IMR-90 (cell line): ENCODE data around the gene UBE2L3. TPM values are rescaled to one million over a fixed set of nuclear protein-coding genes. Genes with fewer than 3 reads are reported as not detected.

Experiments used
- ATAC-seq: fragments of 200-7000 bp; cut with Tn5 transposase; 2 replicates; pipeline ENCODE4 v1.9.1; 2020; ENCODE audit warnings: low read depth, mild to moderate bottlenecking, moderate library complexity
- BruUV-seq: library from RNA; stranded (reverse); fragments of 400-500 nt; replicated peaks from 2 replicates; lab custom pipeline; 2021; lab: Mats Ljungman, UMichigan
- CTCF ChIA-PET: fragments of 300-600 bp; formaldehyde crosslinking; extraction: SDS; loops from one replicate; lab custom pipeline; 2021; ENCODE audit warnings: antibody characterized with exemption; lab: Yijun Ruan, JAX
- POLR2A ChIA-PET: fragments of 300-600 bp; sonication (Branson Sonifier 250); formaldehyde crosslinking; loops from one replicate; lab custom pipeline; 2022; ENCODE audit warnings: antibody characterized with exemption; ENCODE audit not compliant: unreplicated experiment; lab: Charles Lee
- DNase-seq: peaks from one replicate; pipeline ENCODE4 v3.0.0; 2013
- H2AFZ ChIP-seq: replicated peaks from 2 replicates; pipeline ENCODE3; 2013; ENCODE audit warnings: low read length, mild to moderate bottlenecking; ENCODE audit not compliant: poor library complexity
- H2AK5ac ChIP-seq: 2 replicates; pipeline ENCODE4 v1.6.1; 2013; ENCODE audit warnings: low read depth, low read length, inconsistent platforms
- H2AK9ac ChIP-seq: replicated peaks from 2 replicates; pipeline ENCODE3; 2013; ENCODE audit warnings: mild to moderate bottlenecking, low read depth, low read length, moderate library complexity; ENCODE audit not compliant: poor library complexity
- H2BK120ac ChIP-seq: 2 replicates; pipeline ENCODE4 v1.6.1; 2013; ENCODE audit warnings: low read depth, low read length, inconsistent platforms
- H2BK15ac ChIP-seq: 3 replicates; pipeline ENCODE4 v1.6.1; 2013; ENCODE audit warnings: low read depth, low read length, inconsistent platforms
- H2BK20ac ChIP-seq: 2 replicates; pipeline ENCODE4 v1.6.1; 2013; ENCODE audit warnings: low read depth, mild to moderate bottlenecking, inconsistent platforms, low read length, moderate library complexity
- H2BK5ac ChIP-seq: 2 replicates; pipeline ENCODE4 v1.6.1; 2013; ENCODE audit warnings: mild to moderate bottlenecking, low read depth, low read length, inconsistent platforms; ENCODE audit not compliant: poor library complexity, severe bottlenecking
- H3K14ac ChIP-seq: replicated peaks from 2 replicates; pipeline ENCODE4 v1.6.1; 2013; ENCODE audit warnings: low read depth, low read length, inconsistent platforms
- H3K18ac ChIP-seq: 2 replicates; pipeline ENCODE4 v1.6.1; 2013; ENCODE audit warnings: low read depth, low read length, control low read depth
- H3K23ac ChIP-seq: 2 replicates; pipeline ENCODE4 v1.6.1; 2013; ENCODE audit warnings: low read depth, low read length, inconsistent platforms
- H3K27ac ChIP-seq: 2 replicates; pipeline ENCODE4 v1.5.1; 2013; ENCODE audit warnings: mild to moderate bottlenecking, control low read depth, low read length; ENCODE audit not compliant: insufficient read depth
- H3K27me3 ChIP-seq: 2 replicates; pipeline ENCODE4 v1.6.1; 2013; ENCODE audit warnings: low read length; ENCODE audit not compliant: control insufficient read depth, insufficient read depth
- H3K36me3 ChIP-seq: 2 replicates; pipeline ENCODE4 v1.6.1; 2013; ENCODE audit warnings: low read length, mixed read lengths; ENCODE audit not compliant: control insufficient read depth, insufficient read depth
- H3K4ac ChIP-seq: 2 replicates; pipeline ENCODE4 v1.6.1; 2013; ENCODE audit warnings: low read depth, low read length, inconsistent platforms
- H3K4me1 ChIP-seq: 2 replicates; pipeline ENCODE4 v1.6.1; 2013; ENCODE audit warnings: low read length, mixed read lengths; ENCODE audit not compliant: control insufficient read depth, insufficient read depth
- H3K4me2 ChIP-seq: 2 replicates; pipeline ENCODE4 v1.6.1; 2013; ENCODE audit warnings: low read depth, mild to moderate bottlenecking, control low read depth, low read length, moderate library complexity
- H3K4me3 ChIP-seq: 2 replicates; pipeline ENCODE4 v1.5.1; 2013; ENCODE audit warnings: low read depth, mild to moderate bottlenecking, control low read depth, low read length, moderate library complexity; ENCODE audit not compliant: insufficient read depth
- H3K56ac ChIP-seq: 2 replicates; pipeline ENCODE4 v1.6.1; 2013; ENCODE audit warnings: low read length, inconsistent platforms; ENCODE audit not compliant: insufficient read depth; ENCODE audit errors: extremely low read depth
- H3K79me1 ChIP-seq, 2 experiments: 2 replicates each; pipeline ENCODE4 v1.6.1; 2013; ENCODE audit warnings: low read length in 2 of 2, inconsistent platforms in 1 of 2, low read depth in 1 of 2
- H3K9ac ChIP-seq: 2 replicates; pipeline ENCODE4 v1.6.1; 2013; ENCODE audit warnings: low read depth, low read length, control low read depth
- H3K9me1 ChIP-seq: 2 replicates; pipeline ENCODE4 v1.6.1; 2013; ENCODE audit warnings: low read length, inconsistent platforms; ENCODE audit not compliant: insufficient read depth
- H3K9me3 ChIP-seq: 2 replicates; pipeline ENCODE4 v1.6.1; 2013; ENCODE audit warnings: low read length; ENCODE audit not compliant: control insufficient read depth, insufficient read depth
- H4K20me1 ChIP-seq: 2 replicates; pipeline ENCODE4 v1.6.1; 2013; ENCODE audit warnings: low read length, inconsistent platforms; ENCODE audit not compliant: insufficient read depth
- H4K5ac ChIP-seq: 2 replicates; pipeline ENCODE4 v1.6.1; 2013; ENCODE audit warnings: mild to moderate bottlenecking, low read depth, low read length, control low read depth
- H4K8ac ChIP-seq, 2 experiments: 2 replicates each; pipeline ENCODE4 v1.6.1; 2013; ENCODE audit warnings: low read depth in 2 of 2, low read length in 2 of 2, control low read depth in 1 of 2, inconsistent platforms in 1 of 2
- H4K91ac ChIP-seq: 2 replicates; pipeline ENCODE4 v1.6.1; 2013; ENCODE audit warnings: low read depth, low read length, inconsistent platforms; ENCODE audit not compliant: insufficient read depth
- BHLHE40 ChIP-seq: fragments of 150-350 bp; IDR thresholded peaks from 2 replicates; pipeline ENCODE4 v1.6.1; 2016; ENCODE audit warnings: mild to moderate bottlenecking, low read depth, low read length
- CEBPB ChIP-seq: IDR thresholded peaks from 2 replicates; pipeline ENCODE4 v1.6.1; 2012; ENCODE audit warnings: low read depth, low read length, improper control_type of control experiment
- CHD1 ChIP-seq: IDR thresholded peaks from 2 replicates; pipeline ENCODE4 v1.6.1; 2012; ENCODE audit warnings: low read depth, low read length, improper control_type of control experiment
- MAFK ChIP-seq: IDR thresholded peaks from 2 replicates; pipeline ENCODE4 v1.6.1; 2012; ENCODE audit warnings: low read depth, low read length, improper control_type of control experiment
- POLR2A ChIP-seq: IDR thresholded peaks from 2 replicates; pipeline ENCODE4 v1.6.1; 2012; ENCODE audit warnings: mild to moderate bottlenecking, low read depth, low read length
- RFX5 ChIP-seq: IDR thresholded peaks from 2 replicates; pipeline ENCODE4 v1.8.0; 2012; ENCODE audit warnings: low read depth, mild to moderate bottlenecking, low read length, moderate library complexity
- SMC3 ChIP-seq: fragments of 150-350 bp; IDR thresholded peaks from 2 replicates; pipeline ENCODE4 v1.6.1; 2016; ENCODE audit warnings: low read depth, mild to moderate bottlenecking, antibody characterized with exemption, low read length, moderate library complexity
- WGBS, 2 experiments: methylation state at CpG; one replicate each; pipeline versions ENCODE4 v1.1.5 to v1.1.7; 2013; ENCODE audit warnings: missing lambda C conversion rate in 2 of 2; ENCODE audit not compliant: insufficient read length in 1 of 2; ENCODE audit errors: extremely low coverage in 2 of 2; 5-methylcytosine and 5-hydroxymethylcytosine counted together
- dilution Hi-C: fragments of 300-500 bp; cut with HindIII; formaldehyde crosslinking; loops from one replicate; pipeline ENCODE4 v1.14.3; 2018; ENCODE audit warnings: low sequenced_read_pairs; ENCODE audit not compliant: unreplicated experiment
- in situ Hi-C: fragments of 300-500 bp; cut with MboI; formaldehyde crosslinking; loops from 3 replicates; pipeline ENCODE4 v1.14.3; 2019; ENCODE audit warnings: low sequenced_read_pairs, inconsistent platforms, mixed read lengths
- intact Hi-C: fragments of 100-400 bp; cut with micrococcal nuclease; formaldehyde crosslinking; loops from 2 replicates; pipeline ENCODE4 v1.10.0; 2022
- polyA plus RNA-seq, 3 experiments: library from polyadenylated mRNA; depleted of rRNA; stranded (reverse); fragments of >200 nt; gene quantifications; 2 replicates each; pipeline ENCODE4 v1.2.3, GENCODE V29; 2012; ENCODE audit warnings: low replicate concordance in 1 of 3
- total RNA-seq: library from RNA; depleted of rRNA; stranded (reverse); fragments of >200 nt; gene quantifications from 2 replicates; pipeline ENCODE4 v1.2.3, GENCODE V29; 2012
- TF ChIP-seq, protein P1 (sequence below): conservative IDR thresholded peaks from 2 replicates; pipeline ENCODE4 v1.5.1; 2012; ENCODE audit warnings: mild to moderate bottlenecking, low read depth, low read length, improper control_type of control experiment
- TF ChIP-seq, protein P2 (sequence below): fragments of 150-350 bp; IDR thresholded peaks from 2 replicates; pipeline ENCODE4 v1.6.1; 2016; ENCODE audit warnings: low read depth, mild to moderate bottlenecking, low read length, moderate library complexity, borderline replicate concordance

The UBE2L3 gene
- total and polyA plus RNA-seq, 2 of the 4 experiments (the other 2 are of a cell fraction) = 29.0 to 72.9 TPM

DNA sequence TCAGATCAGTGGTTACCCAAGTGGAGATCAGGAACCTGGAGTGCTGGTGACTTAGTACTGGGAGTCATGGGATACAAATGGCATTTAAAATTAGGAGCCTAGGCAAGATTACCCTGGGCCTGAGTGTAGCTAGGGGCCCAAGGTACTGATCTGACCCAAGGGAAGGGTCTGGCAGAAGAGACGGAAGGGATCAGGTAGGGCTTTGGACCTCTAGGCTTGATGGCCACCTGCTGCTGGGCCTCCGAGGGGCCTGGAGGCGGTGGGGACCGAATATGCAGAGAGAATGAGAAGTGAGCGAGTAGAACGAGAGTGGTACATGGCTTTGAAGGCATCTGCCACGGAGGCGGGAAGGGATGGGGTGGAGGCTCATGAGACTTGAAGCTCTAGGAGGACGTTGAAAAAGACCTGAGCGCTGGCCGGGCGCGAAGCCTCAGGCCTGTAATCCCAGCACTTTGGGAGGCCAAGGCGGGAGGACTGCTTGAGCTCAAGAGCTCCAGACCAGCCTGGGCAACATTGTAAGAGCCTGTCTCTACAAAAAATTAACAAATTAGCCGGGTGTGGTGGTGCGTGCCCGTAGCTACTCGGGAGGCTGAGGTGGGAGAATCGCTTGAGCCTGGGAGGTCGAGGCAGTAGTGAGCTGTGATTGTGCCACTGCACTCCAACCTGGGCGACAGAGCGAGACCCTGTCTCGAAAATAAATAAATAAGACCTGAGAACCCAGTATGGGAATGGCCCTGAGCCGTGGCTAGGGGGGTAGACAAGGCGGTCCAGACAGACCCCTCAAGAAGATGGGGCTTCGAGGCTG lies 97.7 kb downstream of the UBE2L3 start:
- Histone ChIP-seq H2BK120ac (no peak overlapping the region), H3K9ac (no peak overlapping the region), H3K18ac (no peak overlapping the region), H4K5ac (0 out of 2 replicates have a peak overlapping the region, but pooled peaks have one; percentile 22), H3K36me3 (no peaks in the 10 kb centered on the region), H3K4me1 (peaks cover 2% of the 10 kb centered on the region), H2AFZ (peak overlapping the region; percentile 97), H4K20me1 (no peaks in the 10 kb centered on the region; the same call in 1 of the 2 replicates), H3K9me1 (peaks cover 7% of the 10 kb centered on the region), H3K4me2 (peak overlapping the region; percentile 93), H2BK5ac (no peak overlapping the region), H3K14ac (no peak overlapping the region), H3K9me3 (no peaks in the 10 kb centered on the region), H3K56ac (no peak overlapping the region), H2BK20ac (no peak overlapping the region), H2BK15ac (no peak overlapping the region), H2AK5ac (0 out of 2 replicates have a peak overlapping the region, but pooled peaks have one; percentile 60), H3K4me3 (peak overlapping the region; percentile 68), H3K79me1 (peaks cover 18 to 30% of the 10 kb centered on the region in 2 experiments), H3K27ac (no peak overlapping the region), H3K27me3 (peaks cover 4% of the 10 kb centered on the region; the same call in 1 of the 2 replicates), H4K8ac (peak overlapping the region; percentile 76 to 88), H3K23ac (no peak overlapping the region), H4K91ac (no peak overlapping the region; the same call in 1 of the 2 replicates), H2AK9ac (peak overlapping the region; percentile 85), H3K4ac (no peak overlapping the region)
- dilution Hi-C loops (no loop called here), in situ Hi-C loops (no loop called here), intact Hi-C loops (loop anchor here (5.0 kb wide), 1 partner anchor 272 kb away; no protein-coding TSS in a partner anchor)
- TF ChIP-seq, protein P1, sequence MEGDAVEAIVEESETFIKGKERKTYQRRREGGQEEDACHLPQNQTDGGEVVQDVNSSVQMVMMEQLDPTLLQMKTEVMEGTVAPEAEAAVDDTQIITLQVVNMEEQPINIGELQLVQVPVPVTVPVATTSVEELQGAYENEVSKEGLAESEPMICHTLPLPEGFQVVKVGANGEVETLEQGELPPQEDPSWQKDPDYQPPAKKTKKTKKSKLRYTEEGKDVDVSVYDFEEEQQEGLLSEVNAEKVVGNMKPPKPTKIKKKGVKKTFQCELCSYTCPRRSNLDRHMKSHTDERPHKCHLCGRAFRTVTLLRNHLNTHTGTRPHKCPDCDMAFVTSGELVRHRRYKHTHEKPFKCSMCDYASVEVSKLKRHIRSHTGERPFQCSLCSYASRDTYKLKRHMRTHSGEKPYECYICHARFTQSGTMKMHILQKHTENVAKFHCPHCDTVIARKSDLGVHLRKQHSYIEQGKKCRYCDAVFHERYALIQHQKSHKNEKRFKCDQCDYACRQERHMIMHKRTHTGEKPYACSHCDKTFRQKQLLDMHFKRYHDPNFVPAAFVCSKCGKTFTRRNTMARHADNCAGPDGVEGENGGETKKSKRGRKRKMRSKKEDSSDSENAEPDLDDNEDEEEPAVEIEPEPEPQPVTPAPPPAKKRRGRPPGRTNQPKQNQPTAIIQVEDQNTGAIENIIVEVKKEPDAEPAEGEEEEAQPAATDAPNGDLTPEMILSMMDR = no peak
- TF ChIP-seq BHLHE40 (no peak), CEBPB (no peak), SMC3 (no peak), CHD1 (no peak), RFX5 (no peak), POLR2A (no peak), MAFK (no peak)
- TF ChIP-seq, protein P2, sequence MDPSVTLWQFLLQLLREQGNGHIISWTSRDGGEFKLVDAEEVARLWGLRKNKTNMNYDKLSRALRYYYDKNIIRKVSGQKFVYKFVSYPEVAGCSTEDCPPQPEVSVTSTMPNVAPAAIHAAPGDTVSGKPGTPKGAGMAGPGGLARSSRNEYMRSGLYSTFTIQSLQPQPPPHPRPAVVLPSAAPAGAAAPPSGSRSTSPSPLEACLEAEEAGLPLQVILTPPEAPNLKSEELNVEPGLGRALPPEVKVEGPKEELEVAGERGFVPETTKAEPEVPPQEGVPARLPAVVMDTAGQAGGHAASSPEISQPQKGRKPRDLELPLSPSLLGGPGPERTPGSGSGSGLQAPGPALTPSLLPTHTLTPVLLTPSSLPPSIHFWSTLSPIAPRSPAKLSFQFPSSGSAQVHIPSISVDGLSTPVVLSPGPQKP = no peak
- ChIA-PET POLR2A (no interaction called here), CTCF (interaction anchor here (2.2 kb wide), 1 partner anchor 19 kb away, joined by 6 read pairs; no protein-coding TSS in a partner anchor)
- DNase-seq = no peak
- 71% methylated on average over 15 of the region's 26 CpGs; no CpG with 5 or more reads in 1 of the 2 experiments for WGBS, 2 experiments
- ATAC-seq = no peak
- BruUV-seq = no TSS peak
